Mammary microvascular endothelial cell (primary cell): ENCODE measurements around the gene TLR5. TPM values are rescaled to one million over a fixed set of nuclear protein-coding genes. Genes with fewer than 3 reads are reported as not detected.

Source experiments
- total RNA-seq: library from RNA; depleted of rRNA; stranded (reverse); fragments of >200 nt; gene quantifications from 2 replicates; pipeline ENCODE4 v1.2.3, GENCODE V29; 2015

TLR5 gene
- 0.10 and 0.13 TPM in 2 replicates for total RNA-seq

DNA sequence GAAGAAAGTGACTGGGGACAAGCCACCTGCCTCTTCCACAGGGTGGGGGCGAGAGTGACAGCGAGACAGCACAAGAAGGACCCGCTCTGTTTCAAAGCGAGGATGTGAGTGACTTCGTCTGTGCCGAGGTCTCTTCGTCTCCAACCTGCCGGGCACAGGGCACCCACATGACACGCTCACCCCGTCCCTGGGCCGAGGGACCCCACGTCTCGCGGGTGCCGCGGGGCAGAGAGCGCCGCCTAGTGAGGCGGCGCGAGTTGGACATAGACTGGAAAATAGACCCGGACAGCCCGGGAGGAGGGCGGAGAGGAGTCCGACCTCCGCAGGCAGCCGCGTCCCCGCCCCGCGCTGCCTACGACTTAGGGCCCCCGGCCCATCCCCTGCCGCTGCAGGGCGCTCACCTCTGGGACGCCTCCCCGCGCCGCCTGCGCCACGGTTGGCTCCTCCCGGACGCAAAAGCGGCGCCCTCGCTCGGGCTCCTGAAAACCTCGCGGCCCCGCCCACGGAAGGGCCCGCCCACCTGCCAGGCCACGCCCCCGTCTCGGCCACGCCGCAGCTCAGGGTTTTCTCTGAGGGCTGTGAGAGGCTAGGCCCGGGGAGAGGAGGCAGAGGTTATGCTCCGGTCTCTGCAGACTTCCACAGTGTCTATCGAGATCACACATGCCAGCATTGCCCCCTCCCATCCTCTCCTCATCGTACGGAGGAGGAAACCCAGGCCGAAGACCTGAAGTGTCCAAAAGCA, at the start of gene TLR5:
Gene TLR5, minus strand, starts transcription at position 454 of the 742 bp plus-strand sequence. CDS start 30,217 bp downstream, outside the sequence.

Other genes with a start within 250 kb of the TLR5 start
- not detected in 2 replicates for gene SUSD4, start 220.9 kb upstream of the TLR5 start, total RNA-seq